Karpas-422 (cell line): ENCODE measurements around the gene TMX2. TPM values are rescaled to one million over a fixed set of nuclear protein-coding genes. Genes with fewer than 3 reads are reported as not detected.
"Not testable (repeated sequence)": the region's sequence is repeated elsewhere in the genome, so short reads cannot be mapped to it uniquely, and the experiment has no call there.

Experiments
- DNase-seq: peaks from one replicate; pipeline ENCODE4 v3.0.0-alpha.2; 2015
- H2AFZ ChIP-seq: fragments of 200-600 bp; sonication (generic); 2 replicates; pipeline ENCODE4 v1.6.1; 2014; ENCODE audit warnings: antibody characterized with exemption, low read length, mixed read lengths
- H3K27ac ChIP-seq: fragments of 200-600 bp; sonication (generic); 2 replicates; pipeline ENCODE4 v1.5.1; 2014; ENCODE audit warnings: mild to moderate bottlenecking, low read length, moderate library complexity
- H3K27me3 ChIP-seq: fragments of 200-600 bp; sonication (generic); 2 replicates; pipeline ENCODE4 v1.6.1; 2014; ENCODE audit warnings: low read length, mixed read lengths
- H3K36me3 ChIP-seq: fragments of 200-600 bp; sonication (generic); 2 replicates; pipeline ENCODE4 v1.6.1; 2014; ENCODE audit warnings: low read length, mixed read lengths; ENCODE audit not compliant: insufficient read depth
- H3K4me1 ChIP-seq: fragments of 200-600 bp; sonication (generic); 2 replicates; pipeline ENCODE4 v1.6.1; 2014; ENCODE audit warnings: mild to moderate bottlenecking, low read length, mixed read lengths
- H3K4me2 ChIP-seq: fragments of 200-600 bp; sonication (generic); 2 replicates; pipeline ENCODE4 v1.6.1; 2014; ENCODE audit warnings: low read length, low read depth, mild to moderate bottlenecking; ENCODE audit not compliant: poor library complexity, severe bottlenecking
- H3K4me3 ChIP-seq: fragments of 200-600 bp; sonication (generic); 2 replicates; pipeline ENCODE4 v1.5.1; 2014; ENCODE audit warnings: mild to moderate bottlenecking, antibody characterized with exemption, low read length, mixed read lengths
- H3K79me2 ChIP-seq: fragments of 200-600 bp; sonication (generic); 2 replicates; pipeline ENCODE4 v1.6.1; 2014; ENCODE audit warnings: mild to moderate bottlenecking, low read length, mixed read lengths
- H3K9ac ChIP-seq: fragments of 200-600 bp; sonication (generic); 2 replicates; pipeline ENCODE4 v1.6.0; 2014; ENCODE audit warnings: low read length
- H3K9me2 ChIP-seq: fragments of 200-600 bp; sonication (generic), shearing (Covaris generic); replicated peaks from 2 replicates; pipeline ENCODE4 v1.6.0; 2014; ENCODE audit warnings: mild to moderate bottlenecking, low read length, moderate library complexity; ENCODE audit not compliant: insufficient read depth
- H3K9me3 ChIP-seq: fragments of 300-700, 200-600 bp; sonication (generic); 2 replicates; pipeline ENCODE4 v1.6.1; 2014; ENCODE audit warnings: low read length, mixed read lengths
- H4K20me1 ChIP-seq: fragments of 200-600 bp; sonication (generic); 2 replicates; pipeline ENCODE4 v1.6.1; 2014; ENCODE audit warnings: mild to moderate bottlenecking, antibody characterized with exemption, low read length, low read depth; ENCODE audit not compliant: insufficient read depth
- total RNA-seq: library from RNA; depleted of rRNA; stranded (reverse); fragments of >200 nt; shearing (Covaris generic); gene quantifications from 2 replicates; pipeline ENCODE4 v1.2.3, GENCODE V29; 2014; ENCODE audit warnings: low replicate concordance

TMX2 gene
- total RNA-seq, 1 experiment from 2014 or later, result 91.2 TPM

DNA sequence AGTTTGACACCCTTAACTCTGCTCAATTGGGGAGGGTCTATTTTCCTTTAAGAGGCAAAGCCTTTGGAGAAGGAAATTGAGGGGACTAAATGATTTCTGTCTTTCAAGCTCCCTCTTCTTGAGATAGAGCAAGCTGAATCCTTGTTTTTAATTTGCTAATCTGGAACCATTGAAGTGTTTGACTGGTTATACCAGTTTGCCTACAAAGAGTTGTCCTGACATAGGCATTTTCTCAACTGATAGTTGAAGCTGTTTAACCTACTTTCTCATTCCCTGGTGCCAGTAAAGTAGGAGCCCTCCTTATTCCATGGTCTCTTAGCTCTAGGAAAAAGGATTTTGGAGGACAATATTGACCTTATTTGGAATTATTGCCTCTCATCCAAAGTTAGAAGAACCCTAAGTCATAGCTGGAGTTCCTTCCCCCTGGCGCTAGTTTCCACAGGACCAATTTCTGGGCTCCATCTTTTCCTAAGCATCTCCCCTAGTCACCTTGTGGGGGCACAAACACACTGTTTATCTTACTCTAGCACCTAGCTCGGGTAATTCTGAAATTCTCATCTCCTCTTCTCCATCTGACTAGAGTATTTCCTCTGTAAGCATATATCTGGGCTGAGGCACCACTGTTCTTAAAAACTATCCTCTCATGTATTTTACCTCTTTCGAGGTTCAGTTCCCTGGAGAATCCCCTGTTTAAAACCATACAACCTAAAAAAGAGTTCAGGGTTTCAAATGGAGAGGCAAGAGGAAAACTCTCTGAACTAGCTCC, 37.0 kb upstream of the TMX2 start:
- Histone ChIP-seq H2AFZ (no peak overlapping the region), H3K4me2 (no peak overlapping the region), H3K27me3 (no peaks in the 10 kb centered on the region), H3K27ac (no peak overlapping the region), H3K4me1 (no peaks in the 10 kb centered on the region), H3K79me2 (peaks cover 93% of the 10 kb centered on the region), H3K9me3 (no peaks in the 10 kb centered on the region), H4K20me1 (peaks cover 33% of the 10 kb centered on the region), H3K9ac (no peak overlapping the region), H3K36me3 (peaks cover 66% of the 10 kb centered on the region), H3K4me3 (no peak overlapping the region), H3K9me2 (no peaks in the 10 kb centered on the region)
- no peak for DNase-seq

DNA sequence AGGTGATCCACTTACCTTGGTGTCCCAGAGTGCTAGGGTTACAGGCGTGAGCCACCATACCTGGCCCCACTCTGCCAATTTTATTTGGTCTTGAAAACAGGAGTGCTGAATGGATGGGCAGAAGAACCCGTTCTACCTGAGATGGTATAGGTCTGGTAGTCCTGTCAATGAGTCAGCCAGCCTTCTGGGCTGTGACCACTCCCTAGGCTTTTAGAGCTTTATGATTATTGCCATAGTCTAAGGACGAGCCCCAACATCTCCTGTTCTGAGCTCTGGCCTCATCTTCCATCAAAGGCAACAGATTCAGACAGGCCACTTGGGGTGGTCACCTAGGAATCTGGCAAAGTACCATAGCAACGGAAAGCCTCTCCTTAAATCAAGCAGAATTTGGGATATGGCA, 33.0 kb upstream of the TMX2 start:
- DNase-seq, result no peak
- H3K4me3 ChIP-seq, result no peak overlapping the region
- no peak overlapping the region for H3K9ac ChIP-seq
- H4K20me1 ChIP-seq, result peaks cover 37% of the 10 kb centered on the region
- no peaks in the 10 kb centered on the region for H3K4me1 ChIP-seq
- H2AFZ ChIP-seq, result no peak overlapping the region
- peaks cover 88% of the 10 kb centered on the region for H3K79me2 ChIP-seq
- no peak overlapping the region for H3K27ac ChIP-seq
- no peaks in the 10 kb centered on the region for H3K27me3 ChIP-seq
- H3K9me3 ChIP-seq, result no peaks in the 10 kb centered on the region
- no peak overlapping the region for H3K4me2 ChIP-seq
- H3K9me2 ChIP-seq, result no peaks in the 10 kb centered on the region
- H3K36me3 ChIP-seq, result peaks cover 67% of the 10 kb centered on the region

- no peaks in the 10 kb centered on the region for H3K9me3 ChIP-seq
- peaks cover 62% of the 10 kb centered on the region for H3K36me3 ChIP-seq
- no peak overlapping the region for H3K27ac ChIP-seq
- H3K4me2 ChIP-seq, result no peak overlapping the region
- no peak for DNase-seq
- H4K20me1 ChIP-seq, result peaks cover 35% of the 10 kb centered on the region
- H2AFZ ChIP-seq, result no peak overlapping the region
- no peaks in the 10 kb centered on the region for H3K9me2 ChIP-seq
- H3K9ac ChIP-seq, result no peak overlapping the region
- no peaks in the 10 kb centered on the region for H3K27me3 ChIP-seq
- H3K4me1 ChIP-seq, result no peaks in the 10 kb centered on the region
- no peak overlapping the region for H3K4me3 ChIP-seq
- peaks cover 85% of the 10 kb centered on the region for H3K79me2 ChIP-seq
Observed at GRCh38 chr11:57680552-57680874, 31.9 kb upstream of the TMX2 start.

GRCh38 chr11:57681168-57681567, 31.2 kb upstream of the TMX2 start:
- Histone ChIP-seq H3K4me2 (no peak overlapping the region), H3K27ac (no peak overlapping the region), H3K27me3 (no peaks in the 10 kb centered on the region), H3K9me2 (no peaks in the 10 kb centered on the region), H3K36me3 (peaks cover 59% of the 10 kb centered on the region), H3K4me1 (no peaks in the 10 kb centered on the region), H3K79me2 (peaks cover 85% of the 10 kb centered on the region), H4K20me1 (peaks cover 35% of the 10 kb centered on the region), H3K4me3 (no peak overlapping the region), H3K9ac (no peak overlapping the region), H2AFZ (no peak overlapping the region), H3K9me3 (no peaks in the 10 kb centered on the region)
- DNase-seq, result no peak

DNA sequence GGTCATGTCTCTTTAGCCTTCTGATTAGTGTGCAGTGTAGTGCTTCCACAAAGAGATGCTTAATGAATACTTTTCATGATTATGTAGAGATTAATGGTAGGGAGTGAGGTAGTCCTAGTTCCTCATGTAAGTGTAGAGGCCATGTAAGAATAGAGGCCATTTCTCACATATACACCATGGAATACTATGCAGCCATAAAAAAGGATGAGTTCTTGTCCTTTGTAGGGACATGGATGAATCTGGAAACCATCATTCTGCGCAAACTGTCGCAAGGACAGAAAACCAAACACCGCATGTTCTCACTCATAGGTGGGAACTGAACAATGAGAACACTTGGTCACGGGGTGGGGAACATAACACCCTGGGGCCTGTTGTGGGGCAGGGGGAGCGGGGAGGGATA, 21.9 kb upstream of the TMX2 start:
- peaks cover 54% of the 10 kb centered on the region for H3K36me3 ChIP-seq
- H3K27ac ChIP-seq, H3K9ac ChIP-seq, H4K20me1 ChIP-seq, H3K4me1 ChIP-seq, H3K4me2 ChIP-seq, H3K27me3 ChIP-seq, H2AFZ ChIP-seq, H3K4me3 ChIP-seq, H3K9me3 ChIP-seq, DNase-seq, H3K9me2 ChIP-seq: not testable (repeated sequence)
- peaks cover 34% of the 10 kb centered on the region for H3K79me2 ChIP-seq

- no peaks in the 10 kb centered on the region for H3K27me3 ChIP-seq
- peaks cover 57% of the 10 kb centered on the region for H3K36me3 ChIP-seq
Observed at GRCh38 chr11:57698843-57699365, 13.5 kb upstream of the TMX2 start.

DNA sequence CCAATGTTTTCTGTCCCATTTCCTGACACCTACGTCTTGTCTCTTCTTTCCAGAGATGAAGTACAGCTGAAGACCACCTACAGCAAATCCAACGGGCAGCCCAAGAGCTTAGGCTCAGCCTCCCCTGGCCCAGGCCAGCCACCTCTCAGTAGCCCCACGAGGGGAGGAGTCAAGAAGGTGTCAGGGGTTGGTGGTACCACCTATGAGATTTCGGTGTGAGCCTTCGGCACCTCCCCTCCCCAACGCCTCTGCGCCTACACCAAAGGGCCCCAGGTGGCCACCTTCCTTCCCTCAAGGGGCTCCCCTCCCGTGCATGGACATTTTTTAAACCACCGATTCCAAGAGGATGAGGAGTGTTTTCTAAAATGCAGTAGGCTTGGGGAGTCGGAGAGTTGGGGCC, 12.6 kb upstream of the TMX2 start:
- Histone ChIP-seq H3K4me3 (no peak overlapping the region), H2AFZ (no peak overlapping the region), H3K9me2 (no peaks in the 10 kb centered on the region), H3K27ac (no peak overlapping the region), H3K4me2 (no peak overlapping the region), H3K36me3 (peaks cover 50% of the 10 kb centered on the region), H3K9ac (no peak overlapping the region), H3K4me1 (no peaks in the 10 kb centered on the region), H3K27me3 (no peaks in the 10 kb centered on the region), H3K79me2 (peaks cover 3% of the 10 kb centered on the region), H4K20me1 (0 out of 2 replicates have a peak, but pooled peaks cover 5% of the 10 kb centered on the region), H3K9me3 (no peaks in the 10 kb centered on the region)
- DNase-seq, result no peak

More at GRCh38 chr11:57698843-57699365, 13.5 kb upstream of the TMX2 start:
- Histone ChIP-seq H3K9me3 (no peaks in the 10 kb centered on the region), H3K27ac (no peak overlapping the region), H4K20me1 (0 out of 2 replicates have a peak, but pooled peaks cover 5% of the 10 kb centered on the region), H2AFZ (no peak overlapping the region), H3K4me2 (no peak overlapping the region), H3K9me2 (no peaks in the 10 kb centered on the region), H3K79me2 (no peaks in the 10 kb centered on the region), H3K4me3 (no peak overlapping the region), H3K9ac (no peak overlapping the region), H3K4me1 (no peaks in the 10 kb centered on the region)
- no peak for DNase-seq

DNA sequence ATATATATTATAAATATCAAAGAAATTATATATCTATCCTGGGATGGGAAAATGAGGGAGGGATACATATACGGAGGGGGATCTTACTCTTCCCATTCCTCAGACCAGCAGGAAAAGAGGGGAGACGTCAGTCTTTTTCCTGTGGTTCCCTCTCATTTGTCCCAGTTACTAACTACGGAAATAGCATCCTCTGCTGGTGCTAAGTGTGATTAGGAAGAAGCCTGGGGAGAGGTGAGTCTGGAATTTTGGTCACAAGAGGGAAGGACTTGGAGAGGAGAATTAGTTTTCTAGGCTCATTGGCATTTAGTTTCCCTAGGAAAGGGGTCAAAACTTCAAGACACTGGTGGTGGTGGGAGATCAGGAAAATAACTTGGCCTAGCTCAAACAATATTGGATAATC, 12.0 kb upstream of the TMX2 start:
- no peak overlapping the region for H3K9ac ChIP-seq
- no peak overlapping the region for H2AFZ ChIP-seq
- 0 out of 2 replicates have a peak, but pooled peaks cover 5% of the 10 kb centered on the region for H4K20me1 ChIP-seq
- no peak overlapping the region for H3K4me2 ChIP-seq
- peaks cover 50% of the 10 kb centered on the region for H3K36me3 ChIP-seq
- no peaks in the 10 kb centered on the region for H3K9me3 ChIP-seq
- H3K4me3 ChIP-seq, result no peak overlapping the region
- no peaks in the 10 kb centered on the region for H3K27me3 ChIP-seq
- H3K27ac ChIP-seq, result no peak overlapping the region
- no peaks in the 10 kb centered on the region for H3K9me2 ChIP-seq
- H3K4me1 ChIP-seq, result no peaks in the 10 kb centered on the region
- DNase-seq, result no peak
- peaks cover 5% of the 10 kb centered on the region for H3K79me2 ChIP-seq
